ENCODE data around the gene HYCC2. TPM values are rescaled to one million over a fixed set of nuclear protein-coding genes. Genes with fewer than 3 reads are reported as not detected.

Gene HYCC2
- total RNA-seq, 1 experiment from 2014 or later = 13.3 TPM

DNA sequence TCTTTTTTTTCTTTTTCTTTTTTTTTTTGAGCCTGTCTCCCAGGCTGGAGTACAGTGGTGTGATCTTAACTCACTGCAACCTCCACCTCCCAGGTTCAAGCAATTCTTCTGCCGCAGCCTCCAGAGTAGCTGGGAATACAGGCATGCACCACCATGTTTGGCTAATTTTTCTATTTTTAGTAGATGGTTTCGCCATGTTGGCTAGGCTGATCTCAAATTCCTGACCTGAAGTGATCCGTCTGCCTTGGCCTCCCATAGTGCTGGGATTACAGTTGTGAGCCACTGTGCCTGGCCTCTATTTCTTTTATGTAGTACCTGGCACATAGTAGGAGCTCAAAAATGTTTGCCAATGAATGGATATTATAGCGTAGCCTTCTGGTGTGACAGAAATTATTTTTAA is 37.7 kb upstream of the HYCC2 start:
- no peak for DNase-seq
- Histone ChIP-seq H2BK15ac (ENCODE audit: low read depth, low read length) (no peak overlapping the region), H2AK5ac (ENCODE audit: insufficient read length, low read length) (no peak overlapping the region), H3K4me1 (ENCODE audit: insufficient read depth, low read length) (no peaks in the 10 kb centered on the region), H3K4ac (ENCODE audit: low read depth, low read length) (no peak overlapping the region), H2BK120ac (ENCODE audit: low read depth, low read length, poor library complexity, severe bottlenecking) (no peak overlapping the region), H3K56ac (ENCODE audit: insufficient read length, low read depth, low read length) (no peak overlapping the region), H4K8ac (replicated peaks; ENCODE audit: insufficient read length, low read depth, low read length) (no peak overlapping the region), H3K27me3 (ENCODE audit: insufficient read depth, low read length) (no peaks in the 10 kb centered on the region), H4K20me1 (ENCODE audit: control insufficient read depth, insufficient read depth, insufficient read length) (no peaks in the 10 kb centered on the region), H3K9me3 (ENCODE audit: control insufficient read depth, low read depth, low read length) (no peaks in the 10 kb centered on the region), H2BK5ac (ENCODE audit: insufficient read length, low read length) (no peak overlapping the region), H4K91ac (ENCODE audit: insufficient read length, low read depth, low read length) (no peak overlapping the region), H3K14ac (ENCODE audit: insufficient read depth, low read length) (no peak overlapping the region), H2BK20ac (ENCODE audit: low read depth, low read length, poor library complexity, severe bottlenecking) (no peak overlapping the region), H2BK12ac (ENCODE audit: insufficient read length, low read depth, low read length) (no peak overlapping the region), H3T11ph (ENCODE audit: low read length) (no peak overlapping the region), H3K79me2 (ENCODE audit: insufficient read depth, low read length) (no peaks in the 10 kb centered on the region), H3K23me2 (ENCODE audit: insufficient read length, low read depth, low read length, poor library complexity, severe bottlenecking) (no peaks in the 10 kb centered on the region), H4K5ac (ENCODE audit: insufficient read length, low read depth, low read length) (no peak overlapping the region), H3K79me1 (ENCODE audit: insufficient read depth, low read depth, low read length, poor library complexity, severe bottlenecking) (no peaks in the 10 kb centered on the region), H3K23ac (ENCODE audit: insufficient read length, low read depth, low read length) (no peak overlapping the region), H3K27ac (ENCODE audit: insufficient read length, low read depth, low read length) (no peak overlapping the region), H3K18ac (ENCODE audit: insufficient read length, low read depth, low read length) (no peak overlapping the region), H3K9ac (ENCODE audit: extremely low read depth, insufficient read length, low read length) (no peak overlapping the region), H2AFZ (ENCODE audit: low read length) (no peak overlapping the region), H3K4me2 (ENCODE audit: insufficient read depth, insufficient read length, low read length) (no peak overlapping the region)
- WGBS (ENCODE audit: extremely low coverage, insufficient read length, low lambda C conversion rate) = no CpG with 5 or more reads among the region's 4 CpGs
- no peak overlapping the region for H3K4me3 Mint-ChIP-seq
- H3K36me3 Mint-ChIP-seq (ENCODE audit: insufficient read depth in 1 of 3, low read depth in 3 of 3) = no peaks in the 10 kb centered on the region
- TF ChIP-seq, protein P1, sequence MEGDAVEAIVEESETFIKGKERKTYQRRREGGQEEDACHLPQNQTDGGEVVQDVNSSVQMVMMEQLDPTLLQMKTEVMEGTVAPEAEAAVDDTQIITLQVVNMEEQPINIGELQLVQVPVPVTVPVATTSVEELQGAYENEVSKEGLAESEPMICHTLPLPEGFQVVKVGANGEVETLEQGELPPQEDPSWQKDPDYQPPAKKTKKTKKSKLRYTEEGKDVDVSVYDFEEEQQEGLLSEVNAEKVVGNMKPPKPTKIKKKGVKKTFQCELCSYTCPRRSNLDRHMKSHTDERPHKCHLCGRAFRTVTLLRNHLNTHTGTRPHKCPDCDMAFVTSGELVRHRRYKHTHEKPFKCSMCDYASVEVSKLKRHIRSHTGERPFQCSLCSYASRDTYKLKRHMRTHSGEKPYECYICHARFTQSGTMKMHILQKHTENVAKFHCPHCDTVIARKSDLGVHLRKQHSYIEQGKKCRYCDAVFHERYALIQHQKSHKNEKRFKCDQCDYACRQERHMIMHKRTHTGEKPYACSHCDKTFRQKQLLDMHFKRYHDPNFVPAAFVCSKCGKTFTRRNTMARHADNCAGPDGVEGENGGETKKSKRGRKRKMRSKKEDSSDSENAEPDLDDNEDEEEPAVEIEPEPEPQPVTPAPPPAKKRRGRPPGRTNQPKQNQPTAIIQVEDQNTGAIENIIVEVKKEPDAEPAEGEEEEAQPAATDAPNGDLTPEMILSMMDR (conservative IDR thresholded peaks at IDR 0.05) = no peak
- H3K27ac Mint-ChIP-seq = no peak overlapping the region
- H3K27me3 Mint-ChIP-seq (ENCODE audit: low read depth) = no peaks in the 10 kb centered on the region
- no peaks in the 10 kb centered on the region for H3K9me3 Mint-ChIP-seq
- peaks cover 4% of the 10 kb centered on the region in 2 experiments; a peak in 3 of 4 replicates for H3K4me1 Mint-ChIP-seq
